Measurements from ENCODE around the gene ROCK2. TPM values are rescaled to one million over a fixed set of nuclear protein-coding genes. Genes with fewer than 3 reads are reported as not detected.

ROCK2 gene
- total and polyA plus RNA-seq, 2 of the 13 experiments (the other 11 are each of a cell fraction or from before 2014, with no cell fraction given): 38.1 to 119 TPM

DNA sequence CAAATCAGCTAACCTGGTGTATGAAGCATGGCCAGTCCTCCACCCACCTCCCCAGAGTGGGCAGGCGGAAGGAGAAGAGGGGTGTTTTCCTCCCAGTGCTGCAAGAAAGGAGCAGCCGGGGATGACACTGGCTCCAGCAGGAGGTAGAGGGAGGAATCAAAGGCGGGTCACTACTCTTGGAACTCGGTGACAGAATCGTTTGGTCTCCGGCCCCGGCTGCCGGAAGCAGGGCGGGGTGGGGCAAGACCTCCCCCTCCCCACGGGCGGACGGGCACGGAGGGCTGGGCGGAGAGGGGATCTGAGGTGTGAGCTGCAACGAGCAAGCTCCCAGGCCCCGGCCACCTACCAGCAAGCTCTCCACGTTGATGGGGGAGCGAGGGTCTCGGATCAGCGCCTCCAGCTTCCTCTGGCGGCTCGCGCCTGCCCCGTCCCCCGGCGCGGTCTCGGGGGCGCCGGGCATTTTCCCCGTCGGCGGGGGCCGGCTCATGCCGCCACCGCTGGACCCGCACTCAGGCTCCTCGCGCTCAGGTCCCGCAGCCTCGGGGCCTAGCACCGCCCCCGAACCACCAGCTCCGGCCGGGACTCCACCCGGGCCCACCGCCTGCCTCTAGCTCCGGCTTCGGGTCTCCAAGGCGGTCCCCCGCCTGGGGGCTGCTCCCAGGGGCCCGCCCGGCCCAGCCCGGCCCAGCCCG lies 640 bp downstream of the ROCK2 start (continued):
- TF ChIP-seq, protein P1, sequence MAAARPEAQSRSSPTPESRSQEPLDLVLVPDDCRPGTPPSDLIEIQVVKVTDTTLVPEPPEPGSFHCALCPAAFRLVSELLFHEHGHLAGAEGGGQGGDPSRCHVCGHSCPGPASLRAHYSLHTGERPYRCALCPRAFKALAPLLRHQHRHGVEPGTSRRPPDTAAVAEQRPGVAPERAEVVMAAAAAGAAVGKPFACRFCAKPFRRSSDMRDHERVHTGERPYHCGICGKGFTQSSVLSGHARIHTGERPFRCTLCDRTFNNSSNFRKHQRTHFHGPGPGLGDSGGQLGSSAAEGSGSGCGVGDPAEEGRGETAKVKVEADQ (CRISPR knock-in tag; IDR thresholded peaks at IDR 0.05; ENCODE audit: borderline replicate concordance): peak; percentile 91; the same call in 1 of the 2 replicates
- TF ChIP-seq NAIF1 (CRISPR knock-in tag; IDR thresholded peaks at IDR 0.05; ENCODE audit: borderline replicate concordance) (peak; percentile 36; the same call in 1 of the 2 replicates), ZNF841 (CRISPR knock-in tag; IDR thresholded peaks at IDR 0.05; ENCODE audit: borderline replicate concordance) (peak; percentile 19; the same call in 1 of the 2 replicates), REL (CRISPR knock-in tag; conservative IDR thresholded peaks at IDR 0.05) (0 out of 2 replicates have a peak, but pooled peaks have one; percentile 77), MYC (CRISPR knock-in tag; IDR thresholded peaks at IDR 0.05; ENCODE audit: borderline replicate concordance) (peak; percentile 86), DR1 (CRISPR knock-in tag; IDR thresholded peaks at IDR 0.05) (peak; percentile 61), MAFK (conservative IDR thresholded peaks at IDR 0.05 in 1 of 2, IDR thresholded peaks at IDR 0.05 in 1 of 2; ENCODE audit: low read length in 2 of 2) (no peak), YEATS2 (CRISPR knock-in tag; IDR thresholded peaks at IDR 0.05; ENCODE audit: borderline replicate concordance) (no peak; the same call in 1 of the 2 replicates), ZNF207 (IDR thresholded peaks at IDR 0.05; ENCODE audit: borderline replicate concordance) (no peak), ZNF326 (CRISPR knock-in tag; IDR thresholded peaks at IDR 0.05; ENCODE audit: borderline replicate concordance) (0 out of 2 replicates have a peak, but pooled peaks have one; percentile 29), ZNF562 (CRISPR knock-in tag; IDR thresholded peaks at IDR 0.05; ENCODE audit: borderline replicate concordance) (no peak; the same call in 1 of the 2 replicates), MAZ (IDR thresholded peaks at IDR 0.05; ENCODE audit: borderline replicate concordance, low read depth, low read length) (peak; percentile 67), MAZ (CRISPR knock-in tag; IDR thresholded peaks at IDR 0.05; ENCODE audit: low read depth) (no peak), KLF12 (CRISPR knock-in tag; IDR thresholded peaks at IDR 0.05; ENCODE audit: borderline replicate concordance) (0 out of 2 replicates have a peak, but pooled peaks have one; percentile 56), ZNF354B (CRISPR knock-in tag; IDR thresholded peaks at IDR 0.05) (peak; percentile 11; the same call in 1 of the 2 replicates), YEATS4 (CRISPR knock-in tag; IDR thresholded peaks at IDR 0.05; ENCODE audit: borderline replicate concordance) (peak; percentile 54; the same call in 1 of the 2 replicates), ZNF431 (CRISPR knock-in tag; IDR thresholded peaks at IDR 0.05; ENCODE audit: borderline replicate concordance, low read depth) (peak; percentile 60; the same call in 1 of the 2 replicates)
- TF ChIP-seq, protein P2, sequence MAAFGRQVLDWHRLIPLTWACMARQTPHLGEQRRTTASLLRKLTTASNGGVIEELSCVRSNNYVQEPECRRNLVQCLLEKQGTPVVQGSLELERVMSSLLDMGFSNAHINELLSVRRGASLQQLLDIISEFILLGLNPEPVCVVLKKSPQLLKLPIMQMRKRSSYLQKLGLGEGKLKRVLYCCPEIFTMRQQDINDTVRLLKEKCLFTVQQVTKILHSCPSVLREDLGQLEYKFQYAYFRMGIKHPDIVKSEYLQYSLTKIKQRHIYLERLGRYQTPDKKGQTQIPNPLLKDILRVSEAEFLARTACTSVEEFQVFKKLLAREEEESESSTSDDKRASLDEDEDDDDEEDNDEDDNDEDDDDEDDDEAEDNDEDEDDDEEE (CRISPR knock-in tag; IDR thresholded peaks at IDR 0.05): 0 out of 2 replicates have a peak, but pooled peaks have one; percentile 65
- TF ChIP-seq, protein P3, sequence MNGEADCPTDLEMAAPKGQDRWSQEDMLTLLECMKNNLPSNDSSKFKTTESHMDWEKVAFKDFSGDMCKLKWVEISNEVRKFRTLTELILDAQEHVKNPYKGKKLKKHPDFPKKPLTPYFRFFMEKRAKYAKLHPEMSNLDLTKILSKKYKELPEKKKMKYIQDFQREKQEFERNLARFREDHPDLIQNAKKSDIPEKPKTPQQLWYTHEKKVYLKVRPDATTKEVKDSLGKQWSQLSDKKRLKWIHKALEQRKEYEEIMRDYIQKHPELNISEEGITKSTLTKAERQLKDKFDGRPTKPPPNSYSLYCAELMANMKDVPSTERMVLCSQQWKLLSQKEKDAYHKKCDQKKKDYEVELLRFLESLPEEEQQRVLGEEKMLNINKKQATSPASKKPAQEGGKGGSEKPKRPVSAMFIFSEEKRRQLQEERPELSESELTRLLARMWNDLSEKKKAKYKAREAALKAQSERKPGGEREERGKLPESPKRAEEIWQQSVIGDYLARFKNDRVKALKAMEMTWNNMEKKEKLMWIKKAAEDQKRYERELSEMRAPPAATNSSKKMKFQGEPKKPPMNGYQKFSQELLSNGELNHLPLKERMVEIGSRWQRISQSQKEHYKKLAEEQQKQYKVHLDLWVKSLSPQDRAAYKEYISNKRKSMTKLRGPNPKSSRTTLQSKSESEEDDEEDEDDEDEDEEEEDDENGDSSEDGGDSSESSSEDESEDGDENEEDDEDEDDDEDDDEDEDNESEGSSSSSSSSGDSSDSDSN (CRISPR knock-in tag; IDR thresholded peaks at IDR 0.05): peak; percentile 91
- TF ChIP-seq, protein P4, sequence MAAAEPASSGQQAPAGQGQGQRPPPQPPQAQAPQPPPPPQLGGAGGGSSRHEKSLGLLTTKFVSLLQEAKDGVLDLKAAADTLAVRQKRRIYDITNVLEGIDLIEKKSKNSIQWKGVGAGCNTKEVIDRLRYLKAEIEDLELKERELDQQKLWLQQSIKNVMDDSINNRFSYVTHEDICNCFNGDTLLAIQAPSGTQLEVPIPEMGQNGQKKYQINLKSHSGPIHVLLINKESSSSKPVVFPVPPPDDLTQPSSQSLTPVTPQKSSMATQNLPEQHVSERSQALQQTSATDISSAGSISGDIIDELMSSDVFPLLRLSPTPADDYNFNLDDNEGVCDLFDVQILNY (CRISPR knock-in tag; conservative IDR thresholded peaks at IDR 0.05): no peak; the same call in 1 of the 2 replicates
- TF ChIP-seq, protein P5, sequence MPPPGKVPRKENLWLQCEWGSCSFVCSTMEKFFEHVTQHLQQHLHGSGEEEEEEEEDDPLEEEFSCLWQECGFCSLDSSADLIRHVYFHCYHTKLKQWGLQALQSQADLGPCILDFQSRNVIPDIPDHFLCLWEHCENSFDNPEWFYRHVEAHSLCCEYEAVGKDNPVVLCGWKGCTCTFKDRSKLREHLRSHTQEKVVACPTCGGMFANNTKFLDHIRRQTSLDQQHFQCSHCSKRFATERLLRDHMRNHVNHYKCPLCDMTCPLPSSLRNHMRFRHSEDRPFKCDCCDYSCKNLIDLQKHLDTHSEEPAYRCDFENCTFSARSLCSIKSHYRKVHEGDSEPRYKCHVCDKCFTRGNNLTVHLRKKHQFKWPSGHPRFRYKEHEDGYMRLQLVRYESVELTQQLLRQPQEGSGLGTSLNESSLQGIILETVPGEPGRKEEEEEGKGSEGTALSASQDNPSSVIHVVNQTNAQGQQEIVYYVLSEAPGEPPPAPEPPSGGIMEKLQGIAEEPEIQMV (CRISPR knock-in tag; IDR thresholded peaks at IDR 0.05; ENCODE audit: low read depth): peak; percentile 81

Measured in HepG2 (cell line).